Measurements from ENCODE around the gene USP3.

- TF ChIP-seq CTCF (conservative IDR thresholded peaks at IDR 0.05; ENCODE audit: low read depth, low read length) (no peak), RCOR1 (IDR thresholded peaks at IDR 0.05; ENCODE audit: insufficient replicate concordance, low read length) (no peak), MXI1 (IDR thresholded peaks at IDR 0.05; ENCODE audit: borderline replicate concordance, low read depth, low read length) (no peak), RAD21 (IDR thresholded peaks at IDR 0.05; ENCODE audit: low read length) (no peak), POLR2A (IDR thresholded peaks at IDR 0.05; ENCODE audit: low read depth, low read length) (no peak), RFX5 (IDR thresholded peaks at IDR 0.05; ENCODE audit: low read depth, low read length) (no peak), USF2 (IDR thresholded peaks at IDR 0.05; ENCODE audit: low read depth, low read length) (no peak), CEBPB (IDR thresholded peaks at IDR 0.05; ENCODE audit: low read depth, low read length) (no peak)
Measured at GRCh38 chr15:63469190-63469589, 35.2 kb upstream of the USP3 start.
